ENCODE data around the gene PTBP2. TPM values are rescaled to one million over a fixed set of nuclear protein-coding genes. Genes with fewer than 3 reads are reported as not detected.

The PTBP2 gene
- total RNA-seq, 6 donors from 2014 or later, result 10.4 to 36.5 (median 14.4) TPM

DNA sequence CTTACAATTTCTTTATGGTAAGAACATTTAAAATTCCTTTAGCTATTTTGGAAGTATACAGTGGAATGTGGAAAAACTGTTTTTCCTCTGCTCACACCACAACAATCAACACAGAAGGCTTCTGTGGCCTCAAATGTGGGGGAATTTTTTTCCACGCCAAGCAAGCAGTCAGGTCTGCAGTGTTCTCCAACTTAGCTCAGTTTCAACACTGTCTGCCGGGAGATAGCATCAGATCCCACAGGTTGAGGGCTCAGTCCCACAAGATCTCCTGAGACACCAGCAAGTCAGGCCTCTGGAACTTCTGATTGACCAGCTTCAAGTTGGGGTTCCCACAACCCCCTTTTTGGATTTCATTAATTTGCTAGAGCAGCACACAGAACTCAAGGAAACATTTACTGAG, 50.3 kb downstream of the PTBP2 start:
- no peak overlapping the region for H3K4me3 ChIP-seq
- ATAC-seq (ENCODE audit: low FRiP score in 2 of 2) (no peak), DNase-seq (no peak)
- TF ChIP-seq, protein P1, sequence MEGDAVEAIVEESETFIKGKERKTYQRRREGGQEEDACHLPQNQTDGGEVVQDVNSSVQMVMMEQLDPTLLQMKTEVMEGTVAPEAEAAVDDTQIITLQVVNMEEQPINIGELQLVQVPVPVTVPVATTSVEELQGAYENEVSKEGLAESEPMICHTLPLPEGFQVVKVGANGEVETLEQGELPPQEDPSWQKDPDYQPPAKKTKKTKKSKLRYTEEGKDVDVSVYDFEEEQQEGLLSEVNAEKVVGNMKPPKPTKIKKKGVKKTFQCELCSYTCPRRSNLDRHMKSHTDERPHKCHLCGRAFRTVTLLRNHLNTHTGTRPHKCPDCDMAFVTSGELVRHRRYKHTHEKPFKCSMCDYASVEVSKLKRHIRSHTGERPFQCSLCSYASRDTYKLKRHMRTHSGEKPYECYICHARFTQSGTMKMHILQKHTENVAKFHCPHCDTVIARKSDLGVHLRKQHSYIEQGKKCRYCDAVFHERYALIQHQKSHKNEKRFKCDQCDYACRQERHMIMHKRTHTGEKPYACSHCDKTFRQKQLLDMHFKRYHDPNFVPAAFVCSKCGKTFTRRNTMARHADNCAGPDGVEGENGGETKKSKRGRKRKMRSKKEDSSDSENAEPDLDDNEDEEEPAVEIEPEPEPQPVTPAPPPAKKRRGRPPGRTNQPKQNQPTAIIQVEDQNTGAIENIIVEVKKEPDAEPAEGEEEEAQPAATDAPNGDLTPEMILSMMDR (IDR thresholded peaks at IDR 0.05), result no peak
- no peak for TF ChIP-seq POLR2AphosphoS5 (IDR thresholded peaks at IDR 0.05)
- TF ChIP-seq EP300 (IDR thresholded peaks at IDR 0.05), result no peak
- no peak for TF ChIP-seq POLR2A (IDR thresholded peaks at IDR 0.05)
- peaks cover 0 to 25% (median 6%) of the 10 kb centered on the region in 4 donors for H3K36me3 ChIP-seq
- H3K27ac ChIP-seq, result no peak overlapping the region
- 96 to 100% methylated on average over 2 of the region's 2 CpGs for WGBS, 2 donors
- no peaks in the 10 kb centered on the region for H3K27me3 ChIP-seq
- H3K9me3 ChIP-seq, result no peaks in the 10 kb centered on the region
- H3K4me1 ChIP-seq, result no peaks in the 10 kb centered on the region

DNA sequence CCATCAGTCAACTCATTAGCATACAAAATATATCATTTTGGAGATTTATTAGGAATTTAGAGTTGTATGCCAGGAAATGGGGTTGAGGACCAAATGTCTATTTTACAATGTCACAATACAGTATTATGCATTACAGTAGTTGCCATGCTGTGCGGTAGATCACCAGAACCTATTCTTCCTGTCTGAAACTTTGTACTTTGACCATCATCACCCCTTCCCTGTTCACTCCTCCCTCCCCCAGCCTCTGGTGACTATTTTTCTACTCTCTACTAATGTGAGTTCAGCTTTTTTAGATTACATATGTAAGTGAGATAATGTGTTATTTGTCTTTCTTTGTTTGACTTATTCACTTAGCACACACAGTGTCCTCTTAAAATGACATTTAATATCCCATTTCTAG, 50.8 kb downstream of the PTBP2 start:
- no peaks in the 10 kb centered on the region for H3K27me3 ChIP-seq
- DNase-seq (no peak), ATAC-seq (ENCODE audit: low FRiP score in 2 of 2) (no peak)
- peaks cover 0 to 25% (median 6%) of the 10 kb centered on the region in 4 donors for H3K36me3 ChIP-seq
- 94 to 100% methylated on average over 1 of the region's 1 CpG for WGBS, 2 donors
- H3K4me1 ChIP-seq, result no peaks in the 10 kb centered on the region
- no peak overlapping the region for H3K27ac ChIP-seq
- H3K4me3 ChIP-seq, result no peak overlapping the region
- TF ChIP-seq POLR2AphosphoS5 (IDR thresholded peaks at IDR 0.05) (no peak), POLR2A (IDR thresholded peaks at IDR 0.05) (no peak), EP300 (IDR thresholded peaks at IDR 0.05) (no peak)
- TF ChIP-seq, protein P1 (IDR thresholded peaks at IDR 0.05), result no peak
- no peaks in the 10 kb centered on the region for H3K9me3 ChIP-seq

DNA sequence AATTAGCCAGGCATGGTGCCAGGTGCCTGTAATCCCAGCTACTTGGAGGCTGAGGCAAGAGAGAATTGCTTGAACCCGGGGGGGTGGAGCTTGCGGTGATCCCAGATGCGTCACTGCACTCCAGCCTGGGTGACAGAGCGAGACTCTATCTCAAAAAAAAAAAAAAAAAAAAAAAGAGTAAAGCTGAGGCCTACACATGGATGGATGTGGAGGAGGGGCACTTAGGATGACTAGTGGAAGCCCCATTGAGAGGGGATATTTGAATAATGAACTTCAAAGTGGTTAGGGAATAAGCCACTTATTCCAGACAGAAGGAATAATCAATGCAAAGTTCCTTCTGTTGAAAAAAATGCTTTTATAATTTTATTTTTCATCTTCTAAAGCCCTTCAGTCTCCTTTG, 51.4 kb downstream of the PTBP2 start:
- WGBS, 2 donors, result 98 to 100% methylated on average over 4 of the region's 4 CpGs
- Histone ChIP-seq H3K27ac (no peak overlapping the region), H3K27me3 (no peaks in the 10 kb centered on the region), H3K4me1 (no peaks in the 10 kb centered on the region), H3K36me3 (peaks cover 0 to 30% (median 8%) of the 10 kb centered on the region in 4 donors), H3K9me3 (no peaks in the 10 kb centered on the region), H3K4me3 (no peak overlapping the region)
- no peak for ATAC-seq (ENCODE audit: low FRiP score in 2 of 2)
- no peak for DNase-seq
- TF ChIP-seq POLR2A (IDR thresholded peaks at IDR 0.05), result no peak
- TF ChIP-seq, protein P1 (IDR thresholded peaks at IDR 0.05), result no peak
- no peak for TF ChIP-seq EP300 (IDR thresholded peaks at IDR 0.05)

DNA sequence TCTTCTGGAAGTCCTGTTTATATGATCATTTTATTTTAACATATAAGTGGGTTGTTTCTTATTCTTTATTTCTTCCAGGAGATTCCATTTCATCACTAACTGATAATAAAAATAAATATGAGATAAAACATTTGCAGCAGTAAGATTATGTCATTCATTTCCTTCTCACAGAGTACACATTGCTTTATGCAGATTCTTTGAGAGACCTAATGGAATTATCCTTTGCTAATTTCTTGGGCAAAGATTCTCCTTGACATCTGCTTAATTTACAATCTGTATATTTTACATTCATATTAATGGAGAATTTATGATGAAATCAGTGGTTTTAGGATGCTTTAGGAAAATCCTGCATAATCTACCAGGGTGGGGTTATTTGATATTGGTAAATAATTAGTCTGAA, 60.6 kb downstream of the PTBP2 start:
- Histone ChIP-seq H3K36me3 (peaks cover 5 to 79% (median 13%) of the 10 kb centered on the region in 4 donors), H3K4me1 (no peaks in the 10 kb centered on the region), H3K27me3 (no peaks in the 10 kb centered on the region), H3K27ac (no peak overlapping the region), H3K9me3 (no peaks in the 10 kb centered on the region), H3K4me3 (no peak overlapping the region)
- ATAC-seq (ENCODE audit: low FRiP score in 2 of 2), result no peak
- no peak for DNase-seq
- TF ChIP-seq EP300 (IDR thresholded peaks at IDR 0.05) (no peak), POLR2AphosphoS5 (IDR thresholded peaks at IDR 0.05) (no peak), POLR2A (IDR thresholded peaks at IDR 0.05) (no peak)
- TF ChIP-seq, protein P1 (IDR thresholded peaks at IDR 0.05), result no peak

DNA sequence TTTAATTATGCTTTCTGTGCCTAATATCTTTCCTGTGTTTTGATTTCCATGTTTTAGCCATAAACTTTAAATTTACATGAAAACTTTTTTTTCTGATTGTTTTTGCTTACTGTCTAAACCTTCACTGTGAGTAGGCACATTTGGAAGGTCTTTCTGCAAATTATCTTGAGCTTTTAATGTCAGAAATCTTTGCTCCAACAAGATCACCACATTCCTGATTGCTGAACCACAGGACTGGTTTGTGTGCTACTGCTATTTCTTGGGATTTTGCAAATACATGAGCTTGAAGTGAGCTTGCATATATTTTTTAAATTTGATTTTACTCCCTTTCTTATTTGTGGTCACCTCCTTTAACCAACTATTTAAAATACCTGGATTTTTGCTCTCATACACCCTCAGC, 61.3 kb downstream of the PTBP2 start:
- Histone ChIP-seq H3K27me3 (no peaks in the 10 kb centered on the region), H3K36me3 (peaks cover 5 to 81% (median 12%) of the 10 kb centered on the region in 4 donors), H3K4me1 (no peaks in the 10 kb centered on the region), H3K4me3 (no peak overlapping the region), H3K9me3 (no peaks in the 10 kb centered on the region), H3K27ac (no peak overlapping the region)
- DNase-seq (no peak), ATAC-seq (ENCODE audit: low FRiP score in 2 of 2) (no peak)
- TF ChIP-seq, protein P1 (IDR thresholded peaks at IDR 0.05), result no peak
- no peak for TF ChIP-seq POLR2AphosphoS5 (IDR thresholded peaks at IDR 0.05)
- no peak for TF ChIP-seq POLR2A (IDR thresholded peaks at IDR 0.05)
- TF ChIP-seq EP300 (IDR thresholded peaks at IDR 0.05), result no peak
